WERI-Rb-1 (cell line): ENCODE measurements around the gene WWTR1.

Experiments used
- DNase-seq: peaks from one replicate; pipeline ENCODE4 v3.0.0-alpha.2; 2020
- H3K27ac ChIP-seq: fragments of 250-450 bp; sonication (Bioruptor Pico); 2 replicates; pipeline ENCODE4 v1.5.1; 2020; ENCODE audit warnings: mild to moderate bottlenecking, moderate library complexity
- H3K27me3 ChIP-seq: fragments of 250-450 bp; sonication (Bioruptor Pico); 2 replicates; pipeline ENCODE4 v1.5.1; 2021; ENCODE audit warnings: mild to moderate bottlenecking, low read depth, moderate library complexity; ENCODE audit not compliant: insufficient read depth, severe bottlenecking
- H3K36me3 ChIP-seq: fragments of 250-450 bp; sonication (Bioruptor Pico); 2 replicates; pipeline ENCODE4 v1.5.1; 2020; ENCODE audit warnings: mild to moderate bottlenecking, moderate library complexity
- H3K4me3 ChIP-seq: 2 replicates; pipeline ENCODE4 v1.5.1; 2011; ENCODE audit warnings: low read depth, mild to moderate bottlenecking, control low read depth, low read length
- H3K9me3 ChIP-seq: fragments of 250-450 bp; sonication (Bioruptor Pico); 2 replicates; pipeline ENCODE4 v1.5.1; 2021; ENCODE audit warnings: mild to moderate bottlenecking, moderate library complexity; ENCODE audit not compliant: severe bottlenecking
- TF ChIP-seq, protein P1 (sequence below): IDR thresholded peaks from 2 replicates; pipeline ENCODE4 v1.5.1; 2011; ENCODE audit warnings: low read depth, mild to moderate bottlenecking, control low read depth, inconsistent platforms, low read length

WWTR1 gene

DNA sequence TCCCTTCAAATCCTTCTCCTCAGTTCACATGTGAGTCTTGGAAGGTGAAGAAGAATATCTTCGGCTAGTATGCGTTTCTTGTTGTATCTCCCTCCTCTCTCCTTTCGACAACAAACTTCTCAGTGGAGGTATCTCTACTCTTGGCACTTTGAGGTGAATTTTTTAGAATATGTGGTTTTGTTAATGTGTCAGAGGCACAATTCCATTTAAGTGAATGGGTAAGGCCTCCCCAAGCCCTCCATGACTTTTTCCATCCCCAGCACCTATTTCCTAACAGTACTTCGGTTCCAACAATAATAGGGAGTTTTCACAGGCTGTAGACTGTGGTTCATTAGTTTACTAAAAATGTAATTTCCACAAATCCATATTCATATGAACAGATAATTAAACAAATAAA is 109.2 kb downstream of the WWTR1 start:
- Histone ChIP-seq H3K9me3 (no peaks in the 10 kb centered on the region), H3K36me3 (no peaks in the 10 kb centered on the region), H3K27ac (no peak overlapping the region), H3K27me3 (no peaks in the 10 kb centered on the region), H3K4me3 (no peak overlapping the region)
- no peak for DNase-seq
- TF ChIP-seq, protein P1, sequence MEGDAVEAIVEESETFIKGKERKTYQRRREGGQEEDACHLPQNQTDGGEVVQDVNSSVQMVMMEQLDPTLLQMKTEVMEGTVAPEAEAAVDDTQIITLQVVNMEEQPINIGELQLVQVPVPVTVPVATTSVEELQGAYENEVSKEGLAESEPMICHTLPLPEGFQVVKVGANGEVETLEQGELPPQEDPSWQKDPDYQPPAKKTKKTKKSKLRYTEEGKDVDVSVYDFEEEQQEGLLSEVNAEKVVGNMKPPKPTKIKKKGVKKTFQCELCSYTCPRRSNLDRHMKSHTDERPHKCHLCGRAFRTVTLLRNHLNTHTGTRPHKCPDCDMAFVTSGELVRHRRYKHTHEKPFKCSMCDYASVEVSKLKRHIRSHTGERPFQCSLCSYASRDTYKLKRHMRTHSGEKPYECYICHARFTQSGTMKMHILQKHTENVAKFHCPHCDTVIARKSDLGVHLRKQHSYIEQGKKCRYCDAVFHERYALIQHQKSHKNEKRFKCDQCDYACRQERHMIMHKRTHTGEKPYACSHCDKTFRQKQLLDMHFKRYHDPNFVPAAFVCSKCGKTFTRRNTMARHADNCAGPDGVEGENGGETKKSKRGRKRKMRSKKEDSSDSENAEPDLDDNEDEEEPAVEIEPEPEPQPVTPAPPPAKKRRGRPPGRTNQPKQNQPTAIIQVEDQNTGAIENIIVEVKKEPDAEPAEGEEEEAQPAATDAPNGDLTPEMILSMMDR = no peak

DNA sequence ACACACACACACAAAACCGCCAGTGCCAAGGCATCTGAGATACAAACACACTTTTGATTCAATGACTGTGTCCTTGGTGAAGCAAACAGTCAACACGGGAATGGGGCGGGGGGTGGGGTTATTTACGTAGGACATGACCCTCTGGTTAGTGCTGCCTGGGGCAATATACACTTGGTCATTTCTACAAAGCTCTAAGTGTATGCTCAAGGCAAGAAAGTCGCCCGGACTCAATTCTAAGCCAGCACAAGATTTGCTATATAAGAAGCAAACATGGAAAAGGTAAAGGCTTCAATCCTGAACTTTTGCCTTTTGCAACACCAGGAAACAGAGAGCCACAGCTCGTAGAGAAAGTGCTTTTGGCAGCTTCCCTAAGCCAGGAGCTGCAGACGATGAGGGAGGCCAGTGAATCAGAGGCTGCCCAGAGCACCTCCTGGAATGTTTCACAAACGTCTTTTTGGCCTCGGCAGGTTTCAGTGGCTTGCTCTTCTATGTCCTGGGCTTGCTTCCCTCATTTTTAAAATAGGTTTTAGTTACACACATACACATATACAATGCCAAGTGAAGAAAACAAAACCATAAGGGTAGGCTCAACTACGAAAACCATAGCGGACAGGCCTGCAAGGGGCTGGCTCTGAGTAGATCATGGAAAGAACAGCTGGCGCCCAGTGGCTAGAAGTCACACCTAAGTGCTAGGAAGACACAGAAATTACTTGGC is 109.7 kb downstream of the WWTR1 start:
- Histone ChIP-seq H3K27me3 (no peaks in the 10 kb centered on the region), H3K9me3 (no peaks in the 10 kb centered on the region), H3K36me3 (no peaks in the 10 kb centered on the region), H3K27ac (no peak overlapping the region), H3K4me3 (no peak overlapping the region)
- no peak for DNase-seq
- TF ChIP-seq, protein P1 = no peak

DNA sequence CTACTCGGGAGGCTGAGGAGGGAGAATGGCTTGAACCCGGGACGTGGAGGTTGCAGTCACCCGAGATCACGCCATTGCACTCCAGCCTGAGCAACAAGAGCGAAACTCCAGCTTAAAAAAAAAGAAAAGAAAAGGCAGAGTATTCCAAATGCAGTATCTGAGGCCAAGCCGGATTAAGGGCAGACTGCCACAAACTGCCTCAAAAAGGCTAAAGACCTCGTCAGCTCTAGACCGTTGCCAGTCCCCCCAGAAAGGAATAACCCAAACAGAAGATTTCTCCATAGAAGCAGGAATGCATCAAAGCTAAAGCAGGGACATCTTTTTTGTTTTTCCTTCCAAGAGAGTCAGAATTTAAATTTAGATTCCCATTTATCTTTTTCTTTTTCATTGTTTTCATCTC is 110.4 kb downstream of the WWTR1 start:
- Histone ChIP-seq H3K27ac (no peak overlapping the region), H3K9me3 (no peaks in the 10 kb centered on the region), H3K4me3 (no peak overlapping the region), H3K36me3 (no peaks in the 10 kb centered on the region), H3K27me3 (no peaks in the 10 kb centered on the region)
- DNase-seq = no peak
- TF ChIP-seq, protein P1 = no peak

DNA sequence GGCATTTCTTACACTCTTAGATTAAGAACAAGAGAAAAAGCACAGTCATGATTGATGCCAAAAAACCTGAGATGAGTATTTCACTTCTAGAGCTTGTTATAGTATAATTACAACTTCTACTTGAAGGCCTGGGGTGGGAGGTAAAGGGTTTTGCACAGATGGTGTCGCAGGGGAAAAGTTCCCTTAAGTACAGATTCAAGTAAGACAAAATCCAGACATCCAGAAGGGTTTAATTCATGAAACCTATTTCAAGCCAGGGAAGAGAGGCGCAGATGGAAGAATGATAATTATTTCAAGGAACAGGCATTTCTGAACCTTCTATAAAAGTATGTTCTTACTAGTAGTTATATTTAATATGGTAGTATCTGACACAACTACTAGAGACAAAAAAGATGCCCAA is 112.8 kb downstream of the WWTR1 start:
- TF ChIP-seq, protein P1 = no peak
- DNase-seq = no peak
- Histone ChIP-seq H3K9me3 (no peaks in the 10 kb centered on the region), H3K27me3 (no peaks in the 10 kb centered on the region), H3K4me3 (no peak overlapping the region), H3K36me3 (no peaks in the 10 kb centered on the region), H3K27ac (no peak overlapping the region)

DNA sequence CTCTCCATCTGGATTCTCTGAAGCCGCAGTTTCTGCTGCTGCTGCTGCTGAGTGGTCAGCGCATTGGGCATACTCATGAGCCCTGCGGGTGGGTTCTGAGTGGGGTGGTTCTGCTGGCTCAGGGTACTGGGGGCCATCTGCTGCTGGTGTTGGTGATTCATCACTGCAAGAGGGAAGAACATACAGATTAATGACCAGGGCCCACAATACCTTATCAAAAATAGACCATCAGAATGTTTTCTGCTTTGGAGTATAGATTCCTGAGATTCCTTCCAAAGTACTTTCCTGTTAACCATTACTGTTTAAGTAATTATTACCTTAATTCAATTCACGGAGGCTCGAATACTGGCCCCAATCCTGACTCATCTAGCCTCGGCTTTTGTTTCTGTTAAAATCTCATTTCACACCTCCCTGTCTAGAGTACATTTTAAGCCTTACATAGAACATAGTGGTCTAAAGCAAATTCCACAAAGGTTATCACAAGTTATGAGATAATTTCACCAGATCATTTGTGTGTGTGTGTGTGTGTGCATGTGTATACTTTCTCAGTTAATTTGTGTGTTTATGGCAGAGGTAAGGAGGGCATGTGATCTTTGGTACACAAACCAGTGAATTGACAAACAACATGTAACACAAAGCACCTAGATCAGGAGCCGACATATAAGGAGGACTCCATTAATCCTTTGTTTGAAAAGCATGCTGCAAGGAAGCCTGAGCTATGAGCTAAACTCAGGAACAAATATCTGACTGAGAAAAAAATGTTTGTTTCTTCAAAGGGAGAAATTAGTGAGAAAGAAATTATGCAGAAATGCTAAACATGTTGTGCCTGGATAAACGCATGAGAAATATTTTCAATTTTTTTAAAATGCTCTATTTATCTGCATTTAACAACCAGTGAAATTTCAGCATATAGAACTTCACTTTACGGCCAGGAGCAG is 115.2 kb downstream of the WWTR1 start:
- no peak overlapping the region for H3K27ac ChIP-seq

More for the DNA sequence above, 115.2 kb downstream of the WWTR1 start:
- no peaks in the 10 kb centered on the region for H3K36me3 ChIP-seq
- DNase-seq = no peak
- TF ChIP-seq, protein P1 = no peak
- no peak overlapping the region for H3K4me3 ChIP-seq
- H3K9me3 ChIP-seq = no peaks in the 10 kb centered on the region
- H3K27me3 ChIP-seq = no peaks in the 10 kb centered on the region
